ENCODE measurements around the gene LAMA2.

DNA sequence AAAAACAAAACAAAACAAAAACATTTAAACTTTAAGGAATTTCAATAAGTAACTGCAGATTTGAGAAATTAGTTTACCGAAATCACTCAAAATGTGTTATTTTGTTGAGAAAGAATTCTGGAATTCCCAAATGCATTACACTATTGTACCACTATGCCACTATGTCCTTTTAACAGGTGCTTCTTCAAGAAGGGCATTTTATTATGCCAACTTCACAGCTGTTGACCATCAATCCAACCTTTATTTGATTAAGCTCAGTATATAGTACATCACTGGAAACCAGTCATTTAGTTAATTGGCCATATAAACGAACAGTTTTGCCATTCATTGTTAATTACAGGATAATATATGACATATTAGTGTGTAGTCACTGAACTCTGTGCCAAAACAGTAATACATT is 605.4 kb downstream of the LAMA2 start:
- TF ChIP-seq, protein P1, sequence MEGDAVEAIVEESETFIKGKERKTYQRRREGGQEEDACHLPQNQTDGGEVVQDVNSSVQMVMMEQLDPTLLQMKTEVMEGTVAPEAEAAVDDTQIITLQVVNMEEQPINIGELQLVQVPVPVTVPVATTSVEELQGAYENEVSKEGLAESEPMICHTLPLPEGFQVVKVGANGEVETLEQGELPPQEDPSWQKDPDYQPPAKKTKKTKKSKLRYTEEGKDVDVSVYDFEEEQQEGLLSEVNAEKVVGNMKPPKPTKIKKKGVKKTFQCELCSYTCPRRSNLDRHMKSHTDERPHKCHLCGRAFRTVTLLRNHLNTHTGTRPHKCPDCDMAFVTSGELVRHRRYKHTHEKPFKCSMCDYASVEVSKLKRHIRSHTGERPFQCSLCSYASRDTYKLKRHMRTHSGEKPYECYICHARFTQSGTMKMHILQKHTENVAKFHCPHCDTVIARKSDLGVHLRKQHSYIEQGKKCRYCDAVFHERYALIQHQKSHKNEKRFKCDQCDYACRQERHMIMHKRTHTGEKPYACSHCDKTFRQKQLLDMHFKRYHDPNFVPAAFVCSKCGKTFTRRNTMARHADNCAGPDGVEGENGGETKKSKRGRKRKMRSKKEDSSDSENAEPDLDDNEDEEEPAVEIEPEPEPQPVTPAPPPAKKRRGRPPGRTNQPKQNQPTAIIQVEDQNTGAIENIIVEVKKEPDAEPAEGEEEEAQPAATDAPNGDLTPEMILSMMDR (IDR thresholded peaks at IDR 0.05) = no peak
- no peak for TF ChIP-seq POLR2A (IDR thresholded peaks at IDR 0.05)

All from right lobe of liver (tissue), 4 donors.